ENCODE results near the gene MZT2A. TPM values are rescaled to one million over a fixed set of nuclear protein-coding genes. Genes with fewer than 3 reads are reported as not detected.

Gene MZT2A
- total RNA-seq, 1 experiment from 2014 or later = 48.1 TPM

Other genes with a start within 250 kb of the MZT2A start
- not detected in 2 replicates for gene RAB6D, start 128.2 kb downstream of the MZT2A start, total RNA-seq (2014; rRNA removed; shearing (Covaris generic))
- gene TUBA3D, start 16.3 kb downstream of the MZT2A start, total RNA-seq (2014; rRNA removed; shearing (Covaris generic)) = not detected in 2 replicates
- gene CCDC74A, start 35.5 kb upstream of the MZT2A start, total RNA-seq (2014; rRNA removed; shearing (Covaris generic)) = 2.3 and 3.8 TPM in 2 replicates

Measured in SK-MEL-5 (cell line).